Activated T-helper 2 cell treated with anti-CD3 and anti-CD28 coated beads, Interferon-gamma antibody, Interleukin-2, Interleukin-4, amounts not matched to agents 10 μg/mL and 5 μg/mL and 100 μg/mL, durations not matched to agents 14 hours and 24 hours and 36 hours (primary cell): ENCODE measurements around the gene IFNL3. TPM values are rescaled to one million over a fixed set of nuclear protein-coding genes. Genes with fewer than 3 reads are reported as not detected.

ENCODE experiments used
- DNase-seq: peaks from one replicate; pipeline ENCODE4 v3.0.0; 2021; ENCODE audit warnings: low spot score
- H3K27ac Mint-ChIP-seq: one replicate; pipeline ENCODE4 v1.8.0; 2021; ENCODE audit warnings: mixed read lengths
- H3K27me3 Mint-ChIP-seq: one replicate; pipeline ENCODE4 v1.8.0; 2021; ENCODE audit warnings: low read depth, mixed read lengths
- H3K36me3 Mint-ChIP-seq: one replicate; pipeline ENCODE4 v1.8.0; 2021; ENCODE audit warnings: low read depth, mixed read lengths
- H3K4me1 Mint-ChIP-seq: one replicate; pipeline ENCODE4 v1.8.0; 2021; ENCODE audit warnings: low read depth, mixed read lengths
- H3K4me3 Mint-ChIP-seq: one replicate; pipeline ENCODE4 v1.8.0; 2021; ENCODE audit warnings: low read depth, mild to moderate bottlenecking, moderate library complexity, mixed read lengths
- H3K9me3 Mint-ChIP-seq: one replicate; pipeline ENCODE4 v1.8.0; 2021; ENCODE audit warnings: mixed read lengths
- intact Hi-C: fragments of 100-400 bp; cut with micrococcal nuclease; formaldehyde crosslinking; loops from one replicate; pipeline ENCODE4 v1.15.1; 2023
- total RNA-seq: library from RNA; stranded (reverse); gene quantifications from 2 replicates; pipeline ENCODE4 v1.2.3, GENCODE V29; 2022

The IFNL3 gene
- total RNA-seq, 1 donor from 2014 or later: not detected

DNA sequence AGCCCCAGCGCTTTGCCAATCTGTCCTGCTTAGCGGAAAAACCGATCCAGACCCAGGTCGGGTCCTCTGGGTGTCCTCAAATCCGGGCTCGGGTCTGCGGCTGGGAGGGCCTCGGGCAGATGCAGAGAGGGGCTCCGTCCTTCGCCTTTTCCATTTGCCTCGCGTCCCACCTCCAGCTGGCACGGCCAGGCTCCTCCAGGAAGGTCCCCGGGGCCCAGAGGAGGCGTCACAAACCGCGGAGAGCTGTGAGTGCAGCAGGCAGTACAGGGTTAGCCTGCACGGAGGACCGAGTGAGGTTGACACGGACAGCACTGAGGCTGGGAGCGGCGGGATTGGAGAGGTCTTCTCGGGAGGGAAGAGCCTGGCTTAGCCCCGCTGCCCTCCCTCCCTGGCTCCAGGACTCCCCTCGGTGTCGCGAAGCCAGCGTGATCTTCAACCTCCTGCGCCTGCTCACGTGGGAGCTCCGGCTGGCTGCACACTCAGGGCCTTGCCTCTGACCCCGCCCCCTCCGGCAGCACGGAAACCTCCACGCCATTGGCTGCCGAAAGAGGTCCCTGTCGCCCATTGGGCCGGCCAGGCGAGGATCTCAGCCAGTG, 20.6 kb upstream of the IFNL3 start:
- peaks cover 2% of the 10 kb centered on the region for H3K4me1 Mint-ChIP-seq
- H3K4me3 Mint-ChIP-seq: no peak overlapping the region
- H3K27me3 Mint-ChIP-seq: peaks cover 43% of the 10 kb centered on the region
- no peak for DNase-seq
- no peak overlapping the region for H3K27ac Mint-ChIP-seq
- no peaks in the 10 kb centered on the region for H3K36me3 Mint-ChIP-seq
- intact Hi-C loops: no loop called here
- no peaks in the 10 kb centered on the region for H3K9me3 Mint-ChIP-seq

DNA sequence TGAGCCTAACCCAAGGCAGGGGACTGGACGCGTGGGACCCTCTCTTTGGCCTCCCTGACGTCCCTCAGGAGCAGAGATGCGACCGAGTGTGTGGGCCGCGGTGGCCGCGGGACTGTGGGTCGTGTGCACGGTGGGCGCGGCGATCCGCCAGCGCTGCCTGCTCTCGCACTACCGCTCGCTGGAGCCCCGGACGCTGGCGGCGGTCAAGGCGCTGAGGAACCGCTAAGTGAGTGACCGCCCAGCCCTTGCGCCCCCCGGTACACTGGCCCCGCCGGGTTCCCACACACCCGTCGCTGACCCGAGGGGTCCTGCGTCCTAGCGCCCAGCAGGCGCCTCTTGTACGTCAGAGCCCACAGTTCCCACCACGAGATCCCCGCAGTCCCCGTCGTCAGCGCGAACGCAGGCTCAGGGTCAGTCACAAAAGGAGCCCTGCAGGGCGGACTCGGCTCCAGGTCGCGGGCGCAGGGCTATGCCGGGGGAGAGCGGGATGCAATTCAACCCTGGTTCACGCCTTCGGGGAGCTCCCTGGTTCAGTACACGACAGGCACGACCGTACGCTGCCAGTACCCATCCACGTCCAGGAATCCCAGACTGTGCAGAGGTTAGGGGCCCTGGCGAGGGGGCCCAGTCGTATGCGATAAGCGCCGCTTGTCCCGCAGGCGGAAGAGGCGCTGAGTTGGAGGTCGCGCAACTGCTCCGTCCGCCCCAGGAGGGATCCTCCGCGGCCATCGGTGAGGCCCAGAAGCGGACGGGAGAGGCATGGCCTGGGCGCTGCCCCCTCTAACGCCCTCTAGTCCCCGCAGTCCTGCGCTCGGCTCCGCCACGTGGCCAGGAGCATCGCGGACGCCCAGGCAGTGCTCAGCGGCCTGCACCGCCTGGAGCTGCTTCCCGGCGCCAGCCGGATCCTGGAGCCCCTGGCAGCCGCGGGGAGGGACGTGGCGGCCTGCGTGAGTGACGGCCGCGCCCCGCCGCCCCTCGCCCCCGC, 19.8 kb upstream of the IFNL3 start:
- intact Hi-C loops: no loop called here
- Mint-ChIP-seq H3K4me3 (no peak overlapping the region), H3K36me3 (no peaks in the 10 kb centered on the region), H3K27me3 (peaks cover 43% of the 10 kb centered on the region), H3K9me3 (no peaks in the 10 kb centered on the region), H3K27ac (no peak overlapping the region), H3K4me1 (peaks cover 2% of the 10 kb centered on the region)
- DNase-seq: no peak

DNA sequence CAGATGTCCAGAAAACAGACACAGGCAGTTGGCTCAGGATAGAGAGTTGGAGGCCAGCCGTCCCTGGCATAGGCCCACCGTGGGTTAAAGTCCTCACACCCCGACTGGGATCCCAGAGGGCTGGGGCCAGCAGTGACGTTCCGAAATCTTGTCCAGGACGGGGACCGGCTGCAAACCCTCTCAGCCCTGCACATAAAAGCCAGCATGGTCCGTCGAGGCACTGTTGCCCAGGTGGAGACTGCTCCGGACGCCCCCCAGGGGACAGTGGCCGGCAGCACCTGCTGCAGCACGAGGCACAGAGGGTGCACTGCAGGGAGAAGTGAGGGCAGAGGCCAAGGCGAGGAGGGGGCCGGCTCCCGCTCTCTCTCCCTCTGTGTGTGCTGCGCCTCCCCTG, 19.1 kb upstream of the IFNL3 start:
- intact Hi-C loops: no loop called here
- no peaks in the 10 kb centered on the region for H3K9me3 Mint-ChIP-seq
- H3K27ac Mint-ChIP-seq: no peak overlapping the region
- no peak for DNase-seq
- no peaks in the 10 kb centered on the region for H3K36me3 Mint-ChIP-seq
- H3K4me1 Mint-ChIP-seq: peaks cover 2% of the 10 kb centered on the region
- H3K27me3 Mint-ChIP-seq: peaks cover 43% of the 10 kb centered on the region
- no peak overlapping the region for H3K4me3 Mint-ChIP-seq

DNA sequence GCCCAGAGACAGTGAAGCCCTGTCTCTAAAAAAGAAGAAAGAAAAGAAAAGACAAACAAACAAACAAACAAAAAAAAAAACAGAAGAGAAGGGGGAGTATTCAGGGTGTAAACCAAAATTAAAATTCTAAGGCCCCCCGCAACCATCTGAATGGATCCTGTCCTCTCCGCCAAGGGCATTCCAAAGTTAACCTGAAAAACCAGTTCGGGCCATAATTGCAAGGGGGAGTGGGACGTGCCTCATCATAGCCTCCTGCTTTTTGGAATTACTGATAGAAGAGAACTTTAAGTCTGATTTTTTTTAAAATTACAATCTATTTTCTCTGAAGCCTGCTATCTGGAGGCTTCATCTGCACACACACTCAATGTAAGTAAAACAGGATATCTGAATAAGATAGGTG, 17.7 kb upstream of the IFNL3 start:
- DNase-seq: no peak
- no peak overlapping the region for H3K27ac Mint-ChIP-seq
- H3K36me3 Mint-ChIP-seq: no peaks in the 10 kb centered on the region
- intact Hi-C loops: no loop called here
- peaks cover 8% of the 10 kb centered on the region for H3K4me1 Mint-ChIP-seq
- H3K9me3 Mint-ChIP-seq: no peaks in the 10 kb centered on the region
- no peak overlapping the region for H3K4me3 Mint-ChIP-seq
- H3K27me3 Mint-ChIP-seq: peaks cover 43% of the 10 kb centered on the region

DNA sequence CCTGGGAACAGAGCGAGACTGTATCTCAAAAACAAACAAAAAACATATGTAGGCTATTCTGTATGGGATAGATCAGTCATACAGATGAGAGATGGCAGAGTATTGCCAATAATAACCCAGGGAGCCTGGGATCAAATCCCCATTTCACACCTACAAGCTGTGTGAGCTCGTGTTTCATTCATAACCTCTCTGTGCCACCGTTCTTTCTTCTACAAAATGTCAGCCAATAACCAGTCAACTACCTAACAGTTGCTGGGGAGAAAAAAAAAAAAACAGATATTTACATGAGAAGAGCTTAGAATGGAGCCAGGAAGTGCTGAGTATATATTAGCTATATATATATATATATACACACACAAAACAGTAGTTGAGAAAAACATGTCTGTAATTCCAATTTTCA, 16.9 kb upstream of the IFNL3 start:
- Mint-ChIP-seq H3K27ac (no peak overlapping the region), H3K4me3 (no peak overlapping the region), H3K27me3 (peaks cover 40% of the 10 kb centered on the region), H3K4me1 (peaks cover 8% of the 10 kb centered on the region), H3K36me3 (no peaks in the 10 kb centered on the region), H3K9me3 (no peaks in the 10 kb centered on the region)
- DNase-seq: no peak
- intact Hi-C loops: no loop called here

DNA sequence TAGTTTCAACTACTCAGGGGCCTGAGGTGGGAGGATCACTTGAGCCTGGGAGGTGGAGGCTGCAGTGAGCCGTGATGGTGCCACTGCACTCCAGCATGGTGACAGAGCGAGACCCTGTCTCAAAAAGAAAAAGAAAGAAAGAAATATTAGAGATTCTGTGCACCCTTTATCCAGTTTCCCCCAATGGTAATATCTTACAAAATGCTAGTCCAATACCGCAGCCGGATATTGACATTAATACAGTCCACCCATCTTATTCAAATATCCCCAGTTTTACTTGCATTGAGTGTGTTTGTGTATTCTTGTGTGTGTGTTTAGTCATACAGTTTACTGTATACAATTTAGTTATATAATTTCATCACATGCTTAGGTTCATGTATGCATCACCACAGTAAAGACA, 12.4 kb upstream of the IFNL3 start:
- DNase-seq: no peak
- intact Hi-C loops: no loop called here
- H3K36me3 Mint-ChIP-seq: no peaks in the 10 kb centered on the region
- H3K27ac Mint-ChIP-seq: no peak overlapping the region
- H3K27me3 Mint-ChIP-seq: peaks cover 17% of the 10 kb centered on the region
- peaks cover 6% of the 10 kb centered on the region for H3K4me1 Mint-ChIP-seq
- H3K4me3 Mint-ChIP-seq: no peak overlapping the region
- no peaks in the 10 kb centered on the region for H3K9me3 Mint-ChIP-seq

DNA sequence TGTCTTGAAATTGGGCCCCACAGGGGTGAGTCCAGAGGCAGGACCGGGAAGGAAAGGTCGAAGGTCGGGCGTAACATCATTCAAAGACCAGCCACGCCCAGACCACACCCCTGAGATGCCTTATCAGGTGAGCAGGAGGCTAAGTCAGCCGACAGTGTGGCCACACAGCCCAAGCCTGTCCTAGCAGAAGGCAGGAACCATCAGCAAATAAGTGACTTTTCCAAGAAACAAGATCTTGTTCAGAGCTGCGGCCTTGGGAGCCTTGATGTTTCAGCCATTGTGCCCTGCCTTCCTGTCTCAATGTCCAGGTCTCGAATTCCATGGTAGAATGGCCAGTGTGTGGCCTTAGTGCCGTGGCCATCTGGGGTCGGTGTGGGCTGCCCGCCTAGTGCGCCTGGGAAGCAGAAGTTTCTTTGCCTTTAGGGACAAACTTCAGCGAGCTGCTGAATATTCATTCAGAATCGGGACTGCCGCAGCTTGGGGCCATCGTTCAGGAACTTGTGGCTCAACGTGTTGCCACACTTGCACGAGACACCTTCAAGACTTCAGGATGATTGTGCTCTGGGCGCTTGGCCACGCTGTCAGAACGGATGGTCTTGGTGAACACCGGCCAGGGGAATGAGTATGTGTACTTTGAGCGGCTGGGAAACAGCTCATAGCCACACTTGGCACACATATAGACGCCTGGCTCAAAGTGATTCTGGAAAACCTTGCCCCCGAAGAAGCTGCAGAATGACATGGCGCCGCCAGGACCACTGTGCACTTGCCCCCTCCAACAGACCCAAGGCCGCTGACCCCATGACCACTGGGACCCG, 9.9 kb upstream of the IFNL3 start:
- Mint-ChIP-seq H3K4me1 (peaks cover 7% of the 10 kb centered on the region), H3K4me3 (no peak overlapping the region), H3K27ac (no peak overlapping the region), H3K27me3 (peaks cover 10% of the 10 kb centered on the region), H3K36me3 (no peaks in the 10 kb centered on the region), H3K9me3 (no peaks in the 10 kb centered on the region)
- DNase-seq: no peak
- intact Hi-C loops: no loop called here

DNA sequence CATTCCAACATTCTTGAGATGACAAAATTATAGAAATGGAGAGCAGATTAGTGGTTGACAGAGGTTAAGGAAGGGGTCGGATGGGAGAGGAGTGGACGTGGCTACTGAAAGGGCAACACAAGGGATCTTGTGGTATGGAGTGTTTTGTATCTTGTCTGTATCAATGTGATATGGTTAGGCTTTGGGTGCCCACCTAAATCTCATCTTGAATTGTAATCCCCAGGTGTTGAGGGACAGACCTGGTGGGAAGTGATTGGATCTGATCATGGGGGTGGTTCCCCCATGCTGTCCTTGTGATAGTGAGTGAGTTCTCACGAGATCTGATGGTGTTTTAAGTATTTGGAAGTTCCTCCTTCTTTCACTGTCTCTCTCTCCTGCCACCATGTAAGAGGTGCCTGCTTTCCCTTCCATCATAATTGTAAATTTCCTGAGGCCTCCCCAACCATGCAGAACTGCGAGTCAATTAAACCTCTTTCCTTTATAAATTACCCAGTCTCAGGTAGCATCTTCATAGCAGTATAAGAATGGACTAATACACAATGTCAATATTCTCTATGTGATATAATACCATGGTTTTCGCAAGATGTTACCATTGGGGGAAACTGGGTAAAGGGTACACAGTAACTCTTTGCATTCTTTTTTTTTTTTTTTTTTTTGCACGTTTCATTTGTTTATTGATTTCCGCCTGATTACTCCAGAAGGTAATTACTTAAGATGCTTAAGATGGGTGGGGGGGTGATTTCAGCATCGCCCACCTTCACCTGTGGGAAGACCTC, 8.8 kb upstream of the IFNL3 start:
- peaks cover 7% of the 10 kb centered on the region for H3K4me1 Mint-ChIP-seq

DNA sequence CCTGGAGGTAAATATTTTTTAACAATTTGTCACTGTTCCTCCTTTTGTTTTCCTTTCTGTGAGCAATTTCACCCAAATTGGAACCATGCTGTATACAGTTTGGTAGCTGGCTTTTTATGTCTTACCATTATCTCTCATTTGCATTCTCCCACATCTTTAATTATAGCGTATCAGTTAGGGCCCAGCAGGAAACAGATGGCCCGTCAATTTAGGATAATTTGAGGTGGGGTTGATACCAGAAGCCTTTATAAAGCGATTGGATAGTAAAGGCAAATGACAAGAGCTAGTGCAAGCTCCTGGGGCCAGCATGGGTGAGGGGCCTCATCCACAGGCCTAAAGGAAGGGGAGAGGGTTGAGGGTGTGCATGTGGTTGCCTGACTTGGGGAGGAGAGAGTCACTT, 7.7 kb upstream of the IFNL3 start:
- no peak overlapping the region for H3K27ac Mint-ChIP-seq
- intact Hi-C loops: no loop called here
- no peak for DNase-seq
- no peaks in the 10 kb centered on the region for H3K9me3 Mint-ChIP-seq
- peaks cover 16% of the 10 kb centered on the region for H3K27me3 Mint-ChIP-seq
- H3K4me3 Mint-ChIP-seq: no peak overlapping the region
- peaks cover 1% of the 10 kb centered on the region for H3K4me1 Mint-ChIP-seq
- no peaks in the 10 kb centered on the region for H3K36me3 Mint-ChIP-seq

More for the DNA sequence above, 8.8 kb upstream of the IFNL3 start:
- no peaks in the 10 kb centered on the region for H3K9me3 Mint-ChIP-seq
- H3K27ac Mint-ChIP-seq: no peak overlapping the region
- H3K4me3 Mint-ChIP-seq: no peak overlapping the region
- intact Hi-C loops: no loop called here
- H3K27me3 Mint-ChIP-seq: peaks cover 16% of the 10 kb centered on the region
- DNase-seq: no peak
- no peaks in the 10 kb centered on the region for H3K36me3 Mint-ChIP-seq

DNA sequence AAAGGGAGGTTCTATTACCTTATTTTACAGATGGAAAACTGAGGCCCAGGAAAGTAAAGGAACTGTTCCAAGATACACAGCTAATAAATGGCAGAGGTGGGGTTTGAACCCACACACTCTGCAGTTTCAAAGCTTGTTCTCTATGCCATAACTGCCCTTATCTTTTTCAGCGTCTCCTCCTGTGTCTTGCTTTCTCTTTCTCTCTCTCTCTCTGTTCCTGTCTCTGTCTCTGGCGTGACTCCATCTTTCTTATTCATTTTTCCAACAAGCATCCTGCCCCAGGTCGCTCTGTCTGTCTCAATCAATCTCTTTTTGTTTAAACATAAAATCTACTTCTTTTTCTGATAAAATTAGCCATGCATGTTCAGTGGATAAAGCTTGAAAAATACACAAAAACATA, 7.0 kb upstream of the IFNL3 start:
- H3K27ac Mint-ChIP-seq: no peak overlapping the region
- H3K36me3 Mint-ChIP-seq: no peaks in the 10 kb centered on the region
- no peak for DNase-seq
- peaks cover 17% of the 10 kb centered on the region for H3K27me3 Mint-ChIP-seq
- peaks cover 1% of the 10 kb centered on the region for H3K4me1 Mint-ChIP-seq
- no peaks in the 10 kb centered on the region for H3K9me3 Mint-ChIP-seq
- intact Hi-C loops: no loop called here
- H3K4me3 Mint-ChIP-seq: no peak overlapping the region

DNA sequence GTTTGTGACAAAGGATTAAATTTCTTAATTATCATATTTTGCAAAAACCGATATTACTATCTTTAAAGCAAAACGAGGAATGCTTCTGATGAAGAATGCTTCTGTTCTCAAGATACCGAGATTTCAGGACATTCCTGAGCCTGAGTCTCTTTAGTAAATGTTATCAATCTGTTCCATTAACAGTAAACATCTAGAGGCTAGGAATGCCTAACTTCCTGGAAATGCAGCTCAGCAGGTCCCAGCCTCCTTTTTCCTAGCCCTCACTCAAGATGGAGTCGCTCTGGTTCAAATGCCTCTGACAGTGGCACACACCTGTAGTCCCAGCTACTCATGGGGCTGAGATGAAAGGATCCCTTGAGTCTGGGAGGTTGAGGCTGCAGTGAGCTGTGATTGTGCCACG, 6.3 kb upstream of the IFNL3 start:
- H3K4me3 Mint-ChIP-seq: no peak overlapping the region
- H3K27me3 Mint-ChIP-seq: peaks cover 16% of the 10 kb centered on the region
- H3K4me1 Mint-ChIP-seq: peaks cover 1% of the 10 kb centered on the region
- intact Hi-C loops: no loop called here
- H3K9me3 Mint-ChIP-seq: no peaks in the 10 kb centered on the region
- no peak for DNase-seq
- no peak overlapping the region for H3K27ac Mint-ChIP-seq
- H3K36me3 Mint-ChIP-seq: no peaks in the 10 kb centered on the region

DNA sequence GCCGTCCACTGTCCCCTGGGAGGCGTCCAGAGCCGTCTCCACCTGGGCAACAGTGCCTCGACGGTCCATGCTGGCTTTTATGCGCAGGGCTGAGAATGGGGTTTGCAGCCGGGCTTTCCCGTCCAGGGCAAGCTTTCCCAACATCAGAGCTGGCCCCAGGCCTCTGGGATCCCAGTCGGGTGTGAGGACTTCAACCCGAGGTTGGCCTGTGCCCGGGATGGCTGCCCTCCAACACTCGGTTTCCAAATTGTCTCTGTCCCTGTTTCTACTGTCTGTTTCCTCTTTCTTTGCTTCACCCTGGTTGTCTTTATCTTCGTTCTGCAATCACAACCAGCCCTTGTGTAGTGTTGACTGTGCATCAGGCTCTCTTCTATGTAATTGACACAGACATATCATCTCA, 4.0 kb upstream of the IFNL3 start, which contains the start of gene IFNL4:
TSS of gene IFNL4 (minus strand) at position 51 of the 400 bp plus-strand sequence.
- no peaks in the 10 kb centered on the region for H3K36me3 Mint-ChIP-seq
- peaks cover 1% of the 10 kb centered on the region for H3K4me1 Mint-ChIP-seq
- intact Hi-C loops: no loop called here
- peaks cover 16% of the 10 kb centered on the region for H3K27me3 Mint-ChIP-seq
- no peak within 1 kb of the TSS for H3K4me3 Mint-ChIP-seq
- H3K9me3 Mint-ChIP-seq: no peaks in the 10 kb centered on the region
- H3K27ac Mint-ChIP-seq: no peak within 1 kb of the TSS
- DNase-seq: no peak
